Measurements from ENCODE around the gene EIF4E1B. TPM values are rescaled to one million over a fixed set of nuclear protein-coding genes. Genes with fewer than 3 reads are reported as not detected.

EIF4E1B gene
- total RNA-seq, 1 donor from 2014 or later = not detected

GRCh38 chr5:176606875-176607274 is 23.6 kb upstream of the EIF4E1B start:
- Mint-ChIP-seq H3K9me3 (ENCODE audit: unreplicated experiment) (peaks cover 8% of the 10 kb centered on the region), H3K36me3 (ENCODE audit: unreplicated experiment) (peaks cover 4% of the 10 kb centered on the region)
- DNase-seq = no peak

DNA sequence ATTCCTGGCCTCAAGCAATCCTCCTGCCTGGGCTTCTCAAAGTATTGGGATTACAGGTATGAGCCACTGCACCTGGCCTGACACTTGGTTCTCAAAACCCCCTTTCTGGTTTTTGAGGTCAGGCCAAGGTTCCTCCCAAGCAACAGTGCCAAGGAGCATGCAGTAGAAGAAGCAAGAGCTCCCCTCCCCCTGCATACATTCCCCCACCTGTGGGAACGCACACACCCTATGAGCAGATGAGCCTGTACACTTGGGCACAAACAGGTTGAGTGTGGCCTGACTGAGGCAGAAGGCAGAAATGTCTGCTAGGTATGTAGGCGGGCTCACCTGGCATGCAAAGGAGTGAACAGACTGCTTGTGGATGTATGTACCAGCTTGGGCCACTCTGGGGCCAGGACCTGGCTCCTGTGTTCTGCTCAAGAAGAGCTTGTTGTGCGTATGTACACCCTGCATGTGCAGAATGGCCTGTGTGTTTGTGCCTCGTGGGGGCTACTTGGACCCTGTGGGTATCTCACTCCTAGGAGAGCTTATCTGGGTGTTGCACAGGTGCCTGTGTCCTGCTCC is 22.3 kb upstream of the EIF4E1B start:
- H3K9me3 Mint-ChIP-seq (ENCODE audit: unreplicated experiment) = peaks cover 10% of the 10 kb centered on the region

More at GRCh38 chr5:176606875-176607274, 23.6 kb upstream of the EIF4E1B start:
- peaks cover 41% of the 10 kb centered on the region for H3K4me1 Mint-ChIP-seq (ENCODE audit: low read depth, unreplicated experiment)
- no peak overlapping the region for H3K27ac Mint-ChIP-seq (ENCODE audit: unreplicated experiment)
- H3K4me3 Mint-ChIP-seq (ENCODE audit: unreplicated experiment) = peak overlapping the region; percentile 42
- H3K27me3 Mint-ChIP-seq (ENCODE audit: unreplicated experiment) = peaks cover 13% of the 10 kb centered on the region
- TF ChIP-seq CTCF (IDR thresholded peaks at IDR 0.05; ENCODE audit: partially characterized antibody, unreplicated experiment) = no peak

DNA sequence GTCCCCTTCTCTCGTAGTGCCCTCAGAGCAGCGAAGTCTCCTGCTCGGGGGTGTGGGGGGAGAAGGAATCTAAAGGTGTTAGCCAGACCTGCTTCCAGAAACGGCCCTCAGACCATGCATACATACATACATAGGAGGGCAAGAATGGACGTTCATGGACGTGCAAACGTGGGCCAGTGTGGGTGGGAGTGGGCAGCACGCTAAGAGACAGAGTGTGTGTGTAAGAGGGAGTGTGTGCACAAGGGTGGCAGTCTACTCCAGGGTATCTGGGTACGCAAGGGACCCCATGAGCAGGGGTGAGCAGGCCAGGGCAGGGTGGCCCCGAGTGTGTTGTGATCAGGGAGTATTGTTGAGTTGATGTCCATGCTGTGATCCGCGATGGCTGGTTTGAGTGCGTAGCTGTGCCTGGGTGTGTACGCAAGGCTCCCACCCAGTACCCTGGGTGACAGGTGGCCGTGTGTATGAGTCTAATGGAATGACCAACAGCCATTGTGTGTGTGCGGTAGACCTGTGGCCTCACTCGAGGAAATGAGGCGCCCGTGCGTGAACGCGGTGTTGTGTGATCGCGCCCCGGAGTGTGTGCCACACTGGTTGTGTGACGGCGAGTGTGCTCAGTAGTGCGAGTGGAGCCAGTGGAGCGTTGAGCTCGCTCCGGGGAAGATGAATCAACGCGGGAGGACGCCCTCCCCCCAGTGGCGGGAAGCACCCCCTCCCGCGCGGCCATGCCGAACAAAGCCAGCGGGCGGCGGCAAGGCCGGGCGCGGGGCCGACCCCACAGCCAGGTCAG is 21.3 kb upstream of the EIF4E1B start:
- H3K27ac Mint-ChIP-seq (ENCODE audit: unreplicated experiment) = peak overlapping the region; percentile 97
- H3K9me3 Mint-ChIP-seq (ENCODE audit: unreplicated experiment) = peaks cover 10% of the 10 kb centered on the region
- no peak for TF ChIP-seq CTCF (IDR thresholded peaks at IDR 0.05; ENCODE audit: partially characterized antibody, unreplicated experiment)
- H3K36me3 Mint-ChIP-seq (ENCODE audit: unreplicated experiment) = peaks cover under 1% of the 10 kb centered on the region
- peak overlapping the region; percentile 98 for H3K4me3 Mint-ChIP-seq (ENCODE audit: unreplicated experiment)
- H3K27me3 Mint-ChIP-seq (ENCODE audit: unreplicated experiment) = peaks cover 7% of the 10 kb centered on the region
- no peak for DNase-seq
- peaks cover 23% of the 10 kb centered on the region for H3K4me1 Mint-ChIP-seq (ENCODE audit: low read depth, unreplicated experiment)

More for the DNA sequence above, 22.3 kb upstream of the EIF4E1B start:
- DNase-seq = no peak
- Mint-ChIP-seq H3K36me3 (ENCODE audit: unreplicated experiment) (peaks cover 4% of the 10 kb centered on the region), H3K4me3 (ENCODE audit: unreplicated experiment) (peak overlapping the region; percentile 98), H3K27me3 (ENCODE audit: unreplicated experiment) (peaks cover 10% of the 10 kb centered on the region), H3K4me1 (ENCODE audit: low read depth, unreplicated experiment) (peaks cover 32% of the 10 kb centered on the region), H3K27ac (ENCODE audit: unreplicated experiment) (peak overlapping the region; percentile 97)
- no peak for TF ChIP-seq CTCF (IDR thresholded peaks at IDR 0.05; ENCODE audit: partially characterized antibody, unreplicated experiment)

DNA sequence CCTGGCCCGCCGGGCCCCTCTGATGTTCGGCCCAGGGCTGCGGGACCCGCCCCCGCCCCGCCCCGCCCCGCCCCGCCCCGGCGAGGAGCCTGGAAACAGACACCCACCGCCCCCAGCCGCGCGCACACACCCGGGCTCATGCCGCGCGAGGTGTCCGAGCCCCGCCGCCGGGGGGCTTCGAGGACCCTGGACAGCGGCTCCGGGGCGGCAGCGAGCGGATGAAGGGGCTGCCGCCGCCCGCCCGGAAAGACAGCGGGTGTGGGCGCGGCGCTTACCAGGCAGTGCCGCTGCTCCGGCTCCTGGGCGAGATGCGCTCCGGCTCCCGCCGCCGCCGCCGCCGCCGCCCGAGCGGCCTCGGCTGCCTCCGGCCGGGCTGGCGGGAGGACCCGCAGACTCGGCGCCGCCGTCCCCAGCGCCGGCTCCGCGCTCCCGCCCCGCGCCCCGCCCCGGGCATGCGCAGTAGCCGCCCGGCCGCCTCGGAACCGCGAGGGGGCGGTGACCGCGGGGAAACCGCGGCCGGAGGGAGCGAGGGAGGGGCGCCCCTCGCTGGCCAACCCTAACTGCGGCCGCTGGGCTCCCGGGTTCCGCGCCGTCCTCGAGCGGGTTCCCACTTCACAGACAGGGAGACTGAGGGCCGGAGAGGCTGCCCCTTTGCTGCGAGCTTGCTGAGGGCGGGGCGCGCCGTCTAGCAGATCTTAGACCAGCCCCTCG is 20.6 kb upstream of the EIF4E1B start, which contains the start of gene GPRIN1:
Gene GPRIN1 (minus strand): TSS at position 433 of the 711 bp plus-strand sequence. CDS start 10,322 bp downstream, outside the sequence.
- peak; percentile 86 for DNase-seq
- Mint-ChIP-seq H3K4me3 (ENCODE audit: unreplicated experiment) (peak within 1 kb of the TSS; percentile 98), H3K27ac (ENCODE audit: unreplicated experiment) (peak within 1 kb of the TSS; percentile 97), H3K4me1 (ENCODE audit: low read depth, unreplicated experiment) (peaks cover 23% of the 10 kb centered on the region), H3K9me3 (ENCODE audit: unreplicated experiment) (peaks cover 10% of the 10 kb centered on the region), H3K27me3 (ENCODE audit: unreplicated experiment) (peaks cover 7% of the 10 kb centered on the region), H3K36me3 (ENCODE audit: unreplicated experiment) (no peaks in the 10 kb centered on the region)
- TF ChIP-seq CTCF (IDR thresholded peaks at IDR 0.05; ENCODE audit: partially characterized antibody, unreplicated experiment) = no peak

Data from glutamatergic neuron (in vitro differentiated cells).